NCI-H446 (cell line): Measurements from ENCODE around the gene BAD.
A peak's percentile ranks its signal among the peaks of the same experiment; 100 is the strongest.

Source experiments
- DNase-seq, 2 experiments: peaks; one replicate each; lab custom pipeline; 2025; lab: John Stamatoyannopoulos, UW

The BAD gene

GRCh38 chr11:64275841-64276240, 8.6 kb downstream of the BAD start:
- DNase-seq = no peak

GRCh38 chr11:64275031-64275800, 9.2 kb downstream of the BAD start:
- DNase-seq = no peak

GRCh38 chr11:64269540-64270220, 14.8 kb downstream of the BAD start:
- peak; percentile 100 for DNase-seq

GRCh38 chr11:64268893-64269539, 15.4 kb downstream of the BAD start:
- no peak for DNase-seq

- DNase-seq = peak in 1 of 2 experiments; percentile 68
Measured at GRCh38 chr11:64268025-64268892, 16.2 kb downstream of the BAD start.

- DNase-seq = no peak
Measured at GRCh38 chr11:64267207-64267945, 17.1 kb downstream of the BAD start.

- DNase-seq = no peak
Measured at GRCh38 chr11:64266339-64266738, 18.1 kb downstream of the BAD start.

GRCh38 chr11:64265176-64266160, 19.0 kb downstream of the BAD start:
- DNase-seq = no peak

- no peak for DNase-seq
Measured at GRCh38 chr11:64264371-64264852, 20.1 kb downstream of the BAD start.

- DNase-seq = no peak
Measured at GRCh38 chr11:64263947-64264317, 20.5 kb downstream of the BAD start.

GRCh38 chr11:64263021-64263946, 21.2 kb downstream of the BAD start:
- no peak for DNase-seq

GRCh38 chr11:64262271-64263002, 22.0 kb downstream of the BAD start:
- DNase-seq = no peak

- DNase-seq = no peak
Measured at GRCh38 chr11:64261556-64262080, 22.8 kb downstream of the BAD start.

GRCh38 chr11:64260147-64260708, 24.2 kb downstream of the BAD start:
- no peak for DNase-seq

GRCh38 chr11:64259533-64260067, 24.9 kb downstream of the BAD start:
- DNase-seq = no peak

GRCh38 chr11:64258946-64259532, 25.4 kb downstream of the BAD start:
- no peak for DNase-seq

GRCh38 chr11:64258356-64258755, 26.1 kb downstream of the BAD start:
- DNase-seq = no peak
